GM23338 (cell line): Measurements from ENCODE around the gene RPS18. TPM values are rescaled to one million over a fixed set of nuclear protein-coding genes. Genes with fewer than 3 reads are reported as not detected.

Experiments
- ATAC-seq: fragments of 200-7000 bp; cut with Tn5 transposase; 3 replicates; pipeline ENCODE4 v1.9.1; 2020
- DNase-seq: peaks from one replicate; pipeline ENCODE4 v3.0.0-alpha.2; 2015; ENCODE audit warnings: low spot score
- H2AFZ ChIP-seq: fragments of 200-600 bp; sonication (generic); 2 replicates; pipeline ENCODE4 v1.8.0; 2016; ENCODE audit warnings: antibody characterized with exemption, mild to moderate bottlenecking, moderate library complexity
- H3F3A ChIP-seq: fragments of 200-600 bp; sonication (generic); replicated peaks from 2 replicates; pipeline ENCODE4 v1.8.0; 2017; ENCODE audit warnings: antibody characterized with exemption, mixed run types, low read depth
- H3K27ac ChIP-seq: fragments of 200-600 bp; sonication (generic); 2 replicates; pipeline ENCODE4 v1.6.1; 2016; ENCODE audit warnings: low read depth
- H3K27me3 ChIP-seq: fragments of 200-600 bp; sonication (generic); 2 replicates; pipeline ENCODE4 v1.8.0; 2016; ENCODE audit warnings: mild to moderate bottlenecking, mixed run types, moderate library complexity; ENCODE audit not compliant: insufficient read depth
- H3K36me3 ChIP-seq: fragments of 200-600 bp; sonication (generic); 2 replicates; pipeline ENCODE4 v1.8.0; 2016; ENCODE audit warnings: mild to moderate bottlenecking; ENCODE audit not compliant: insufficient read depth
- H3K4me1 ChIP-seq: fragments of 200-600 bp; sonication (generic); 2 replicates; pipeline ENCODE4 v1.8.0; 2016; ENCODE audit warnings: mild to moderate bottlenecking, moderate library complexity; ENCODE audit not compliant: insufficient read depth
- H3K4me2 ChIP-seq: fragments of 200-600 bp; sonication (generic); 2 replicates; pipeline ENCODE4 v1.7.1; 2017; ENCODE audit warnings: mixed run types
- H3K4me3 ChIP-seq: fragments of 200-600 bp; sonication (generic); 2 replicates; pipeline ENCODE4 v1.6.1; 2016; ENCODE audit warnings: mixed run types
- H3K79me2 ChIP-seq: fragments of 200-600 bp; sonication (generic); replicated peaks from 2 replicates; pipeline ENCODE4 v1.8.0; 2017; ENCODE audit warnings: mild to moderate bottlenecking; ENCODE audit not compliant: insufficient read depth
- H3K9me2 ChIP-seq: fragments of 200-600 bp; sonication (generic); 2 replicates; pipeline ENCODE4 v1.8.0; 2017; ENCODE audit not compliant: insufficient read depth
- H4K20me1 ChIP-seq: fragments of 200-600 bp; sonication (generic); replicated peaks from 2 replicates; pipeline ENCODE4 v1.8.0; 2017; ENCODE audit warnings: mild to moderate bottlenecking; ENCODE audit not compliant: insufficient read depth
- H3K27ac Mint-ChIP-seq: 2 replicates; pipeline ENCODE4 v1.8.0; 2020; ENCODE audit warnings: inconsistent platforms, mild to moderate bottlenecking, moderate library complexity, mixed read lengths
- H3K27me3 Mint-ChIP-seq: 3 replicates; pipeline ENCODE4 v1.8.0; 2022; ENCODE audit warnings: low read depth, mild to moderate bottlenecking, moderate library complexity, mixed read lengths, inconsistent platforms; ENCODE audit not compliant: insufficient read depth, poor library complexity
- H3K36me3 Mint-ChIP-seq: 3 replicates; pipeline ENCODE4 v1.8.0; 2021; ENCODE audit warnings: low read depth, mild to moderate bottlenecking, inconsistent platforms, moderate library complexity, mixed read lengths
- H3K4me1 Mint-ChIP-seq: 3 replicates; pipeline ENCODE4 v1.8.0; 2020; ENCODE audit warnings: mild to moderate bottlenecking, inconsistent platforms, mixed read lengths
- H3K4me3 Mint-ChIP-seq: 3 replicates; pipeline ENCODE4 v1.8.0; 2021; ENCODE audit warnings: moderate library complexity, mild to moderate bottlenecking, inconsistent platforms, mixed read lengths
- H3K9me3 Mint-ChIP-seq: 3 replicates; pipeline ENCODE4 v1.8.0; 2020; ENCODE audit warnings: moderate library complexity, mild to moderate bottlenecking, inconsistent platforms, mixed read lengths
- CREB1 ChIP-seq: fragments of 250-450 bp; sonication (Bioruptor Pico); IDR thresholded peaks from 2 replicates; pipeline ENCODE4 v1.5.0; 2020; ENCODE audit warnings: low read depth, mild to moderate bottlenecking, moderate library complexity
- CTCF ChIP-seq, 2 experiments: fragments of 200-600 bp in 1 of 2; sonication (generic) in 1 of 2; conservative IDR thresholded peaks; 2 replicates each; pipeline versions ENCODE4 v1.5.1 to v1.6.1; 2016 to 2017; ENCODE audit warnings: antibody characterized with exemption in 2 of 2, low read depth in 2 of 2, mild to moderate bottlenecking in 2 of 2, moderate library complexity in 1 of 2
- ETS1 ChIP-seq: IDR thresholded peaks from 2 replicates; pipeline ENCODE4 v1.6.1; 2016; ENCODE audit warnings: antibody characterized with exemption
- EZH2 ChIP-seq: fragments of 200-600 bp; sonication (generic); IDR thresholded peaks from one replicate; pipeline ENCODE4 v1.8.0; 2017; ENCODE audit warnings: antibody characterized with exemption, mild to moderate bottlenecking, low read depth; ENCODE audit not compliant: unreplicated experiment
- EZH2phosphoT487 ChIP-seq: fragments of 200-600 bp; sonication (generic); IDR thresholded peaks from one replicate; pipeline ENCODE4 v1.8.1; 2018; ENCODE audit warnings: antibody characterized with exemption; ENCODE audit not compliant: unreplicated experiment
- JUNB ChIP-seq: IDR thresholded peaks from one replicate; pipeline ENCODE4 v1.6.1; 2016; ENCODE audit warnings: antibody characterized with exemption; ENCODE audit not compliant: unreplicated experiment
- NANOG ChIP-seq: IDR thresholded peaks from 2 replicates; pipeline ENCODE4 v1.6.1; 2016; ENCODE audit warnings: antibody characterized with exemption, borderline replicate concordance
- POLR2AphosphoS5 ChIP-seq: IDR thresholded peaks from 2 replicates; pipeline ENCODE4 v1.6.1; 2016; ENCODE audit warnings: antibody characterized with exemption, low read depth
- STAT1 ChIP-seq: IDR thresholded peaks from one replicate; pipeline ENCODE4 v1.6.1; 2016; ENCODE audit warnings: antibody characterized with exemption; ENCODE audit not compliant: unreplicated experiment
- ZNF114 ChIP-seq: fragments of 250-450 bp; sonication (Bioruptor Pico); IDR thresholded peaks from 2 replicates; pipeline ENCODE4 v1.5.0; 2020; ENCODE audit warnings: mild to moderate bottlenecking, moderate library complexity
- ZNF331 ChIP-seq: fragments of 250-450 bp; sonication (Bioruptor Pico); IDR thresholded peaks from 2 replicates; pipeline ENCODE4 v1.5.0; 2020; ENCODE audit warnings: low read depth, mild to moderate bottlenecking, moderate library complexity
- polyA plus RNA-seq: library from polyadenylated mRNA; unstranded; fragments of >200 nt; fragmentation: Nextera tagmentation; extraction: Ambion mirVana; gene quantifications from 2 replicates; pipeline ENCODE4 v1.2.1, GENCODE V29; 2016
- total RNA-seq: library from RNA; depleted of rRNA; stranded (reverse); fragments of >200 nt; shearing (Covaris generic); gene quantifications from 2 replicates; pipeline ENCODE4 v1.2.3, GENCODE V29; 2014
- TF ChIP-seq, protein P1 (sequence below): IDR thresholded peaks from one replicate; pipeline ENCODE4 v1.6.1; 2018; ENCODE audit warnings: antibody characterized with exemption; ENCODE audit not compliant: unreplicated experiment
- TF ChIP-seq, protein P2 (sequence below): fragments of 250-450 bp; sonication (Bioruptor Pico); IDR thresholded peaks from 2 replicates; pipeline ENCODE4 v1.5.0; 2020; ENCODE audit warnings: mild to moderate bottlenecking, moderate library complexity

The RPS18 gene
- total and polyA plus RNA-seq, 2 experiments from 2014 or later: 2,133 to 4,776 TPM

DNA sequence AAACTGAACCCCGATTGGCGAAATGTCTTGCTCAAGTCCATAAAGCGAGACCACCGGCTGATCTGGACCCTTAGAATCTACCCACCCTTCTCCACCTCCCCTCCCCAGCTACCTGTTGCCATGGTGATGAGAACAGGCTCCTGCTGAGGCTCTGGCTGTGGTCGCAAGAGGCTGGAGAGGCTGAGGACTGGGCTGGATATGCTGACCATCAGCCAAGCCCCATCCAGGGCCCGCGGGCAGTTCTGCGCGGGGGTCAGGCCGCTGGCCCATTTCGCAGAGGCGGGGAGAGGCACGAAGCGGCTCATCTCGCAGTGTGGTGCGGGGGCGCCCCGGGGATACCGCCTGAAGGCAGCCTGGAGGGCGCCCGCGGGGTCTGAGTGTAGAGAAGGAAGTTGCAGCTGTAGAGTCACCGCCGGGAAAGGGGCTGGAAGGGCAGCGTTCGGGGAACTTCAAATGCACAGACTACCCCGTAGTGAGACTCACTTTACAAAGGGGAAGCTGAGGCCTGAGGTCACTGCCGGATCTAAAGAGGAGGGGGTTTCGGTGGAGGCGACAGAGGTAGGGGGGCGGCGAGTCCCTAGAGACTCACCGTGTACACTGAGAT lies 41.3 kb downstream of the RPS18 start:
- peaks cover 20% of the 10 kb centered on the region for H3K27me3 Mint-ChIP-seq
- Histone ChIP-seq H3K4me3 (peak overlapping the region; percentile 91), H3K4me1 (peaks cover 20% of the 10 kb centered on the region), H3K36me3 (no peaks in the 10 kb centered on the region), H3K27me3 (no peaks in the 10 kb centered on the region), H2AFZ (peak overlapping the region; percentile 80), H3K79me2 (0 out of 2 replicates have a peak, but pooled peaks cover 6% of the 10 kb centered on the region), H4K20me1 (no peaks in the 10 kb centered on the region; the same call in 1 of the 2 replicates), H3K27ac (no peak overlapping the region), H3K9me2 (no peaks in the 10 kb centered on the region), H3F3A (peaks cover 10% of the 10 kb centered on the region), H3K4me2 (peak overlapping the region; percentile 99)
- no peaks in the 10 kb centered on the region; the same call in 1 of the 3 replicates for H3K9me3 Mint-ChIP-seq
- peaks cover 35% of the 10 kb centered on the region for H3K4me1 Mint-ChIP-seq
- H3K36me3 Mint-ChIP-seq: peaks cover 3% of the 10 kb centered on the region; the same call in 2 of the 3 replicates
- peak overlapping the region; percentile 92 for H3K4me3 Mint-ChIP-seq
- DNase-seq: peak; percentile 75
- ATAC-seq: peak; percentile 8
- no peak for TF ChIP-seq POLR2AphosphoS5
- TF ChIP-seq EZH2: no peak
- TF ChIP-seq ZNF114 (CRISPR knock-in tag): no peak
- no peak for TF ChIP-seq CTCF (conservative IDR thresholded peaks at IDR 0.05; ENCODE audit: low read depth in 2 of 2)
- TF ChIP-seq CREB1 (CRISPR knock-in tag): no peak
- no peak for TF ChIP-seq NANOG
- no peak for TF ChIP-seq ETS1
- no peak for TF ChIP-seq EZH2phosphoT487
- TF ChIP-seq JUNB: no peak
- TF ChIP-seq, protein P1, sequence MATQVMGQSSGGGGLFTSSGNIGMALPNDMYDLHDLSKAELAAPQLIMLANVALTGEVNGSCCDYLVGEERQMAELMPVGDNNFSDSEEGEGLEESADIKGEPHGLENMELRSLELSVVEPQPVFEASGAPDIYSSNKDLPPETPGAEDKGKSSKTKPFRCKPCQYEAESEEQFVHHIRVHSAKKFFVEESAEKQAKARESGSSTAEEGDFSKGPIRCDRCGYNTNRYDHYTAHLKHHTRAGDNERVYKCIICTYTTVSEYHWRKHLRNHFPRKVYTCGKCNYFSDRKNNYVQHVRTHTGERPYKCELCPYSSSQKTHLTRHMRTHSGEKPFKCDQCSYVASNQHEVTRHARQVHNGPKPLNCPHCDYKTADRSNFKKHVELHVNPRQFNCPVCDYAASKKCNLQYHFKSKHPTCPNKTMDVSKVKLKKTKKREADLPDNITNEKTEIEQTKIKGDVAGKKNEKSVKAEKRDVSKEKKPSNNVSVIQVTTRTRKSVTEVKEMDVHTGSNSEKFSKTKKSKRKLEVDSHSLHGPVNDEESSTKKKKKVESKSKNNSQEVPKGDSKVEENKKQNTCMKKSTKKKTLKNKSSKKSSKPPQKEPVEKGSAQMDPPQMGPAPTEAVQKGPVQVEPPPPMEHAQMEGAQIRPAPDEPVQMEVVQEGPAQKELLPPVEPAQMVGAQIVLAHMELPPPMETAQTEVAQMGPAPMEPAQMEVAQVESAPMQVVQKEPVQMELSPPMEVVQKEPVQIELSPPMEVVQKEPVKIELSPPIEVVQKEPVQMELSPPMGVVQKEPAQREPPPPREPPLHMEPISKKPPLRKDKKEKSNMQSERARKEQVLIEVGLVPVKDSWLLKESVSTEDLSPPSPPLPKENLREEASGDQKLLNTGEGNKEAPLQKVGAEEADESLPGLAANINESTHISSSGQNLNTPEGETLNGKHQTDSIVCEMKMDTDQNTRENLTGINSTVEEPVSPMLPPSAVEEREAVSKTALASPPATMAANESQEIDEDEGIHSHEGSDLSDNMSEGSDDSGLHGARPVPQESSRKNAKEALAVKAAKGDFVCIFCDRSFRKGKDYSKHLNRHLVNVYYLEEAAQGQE: no peak
- TF ChIP-seq, protein P2, sequence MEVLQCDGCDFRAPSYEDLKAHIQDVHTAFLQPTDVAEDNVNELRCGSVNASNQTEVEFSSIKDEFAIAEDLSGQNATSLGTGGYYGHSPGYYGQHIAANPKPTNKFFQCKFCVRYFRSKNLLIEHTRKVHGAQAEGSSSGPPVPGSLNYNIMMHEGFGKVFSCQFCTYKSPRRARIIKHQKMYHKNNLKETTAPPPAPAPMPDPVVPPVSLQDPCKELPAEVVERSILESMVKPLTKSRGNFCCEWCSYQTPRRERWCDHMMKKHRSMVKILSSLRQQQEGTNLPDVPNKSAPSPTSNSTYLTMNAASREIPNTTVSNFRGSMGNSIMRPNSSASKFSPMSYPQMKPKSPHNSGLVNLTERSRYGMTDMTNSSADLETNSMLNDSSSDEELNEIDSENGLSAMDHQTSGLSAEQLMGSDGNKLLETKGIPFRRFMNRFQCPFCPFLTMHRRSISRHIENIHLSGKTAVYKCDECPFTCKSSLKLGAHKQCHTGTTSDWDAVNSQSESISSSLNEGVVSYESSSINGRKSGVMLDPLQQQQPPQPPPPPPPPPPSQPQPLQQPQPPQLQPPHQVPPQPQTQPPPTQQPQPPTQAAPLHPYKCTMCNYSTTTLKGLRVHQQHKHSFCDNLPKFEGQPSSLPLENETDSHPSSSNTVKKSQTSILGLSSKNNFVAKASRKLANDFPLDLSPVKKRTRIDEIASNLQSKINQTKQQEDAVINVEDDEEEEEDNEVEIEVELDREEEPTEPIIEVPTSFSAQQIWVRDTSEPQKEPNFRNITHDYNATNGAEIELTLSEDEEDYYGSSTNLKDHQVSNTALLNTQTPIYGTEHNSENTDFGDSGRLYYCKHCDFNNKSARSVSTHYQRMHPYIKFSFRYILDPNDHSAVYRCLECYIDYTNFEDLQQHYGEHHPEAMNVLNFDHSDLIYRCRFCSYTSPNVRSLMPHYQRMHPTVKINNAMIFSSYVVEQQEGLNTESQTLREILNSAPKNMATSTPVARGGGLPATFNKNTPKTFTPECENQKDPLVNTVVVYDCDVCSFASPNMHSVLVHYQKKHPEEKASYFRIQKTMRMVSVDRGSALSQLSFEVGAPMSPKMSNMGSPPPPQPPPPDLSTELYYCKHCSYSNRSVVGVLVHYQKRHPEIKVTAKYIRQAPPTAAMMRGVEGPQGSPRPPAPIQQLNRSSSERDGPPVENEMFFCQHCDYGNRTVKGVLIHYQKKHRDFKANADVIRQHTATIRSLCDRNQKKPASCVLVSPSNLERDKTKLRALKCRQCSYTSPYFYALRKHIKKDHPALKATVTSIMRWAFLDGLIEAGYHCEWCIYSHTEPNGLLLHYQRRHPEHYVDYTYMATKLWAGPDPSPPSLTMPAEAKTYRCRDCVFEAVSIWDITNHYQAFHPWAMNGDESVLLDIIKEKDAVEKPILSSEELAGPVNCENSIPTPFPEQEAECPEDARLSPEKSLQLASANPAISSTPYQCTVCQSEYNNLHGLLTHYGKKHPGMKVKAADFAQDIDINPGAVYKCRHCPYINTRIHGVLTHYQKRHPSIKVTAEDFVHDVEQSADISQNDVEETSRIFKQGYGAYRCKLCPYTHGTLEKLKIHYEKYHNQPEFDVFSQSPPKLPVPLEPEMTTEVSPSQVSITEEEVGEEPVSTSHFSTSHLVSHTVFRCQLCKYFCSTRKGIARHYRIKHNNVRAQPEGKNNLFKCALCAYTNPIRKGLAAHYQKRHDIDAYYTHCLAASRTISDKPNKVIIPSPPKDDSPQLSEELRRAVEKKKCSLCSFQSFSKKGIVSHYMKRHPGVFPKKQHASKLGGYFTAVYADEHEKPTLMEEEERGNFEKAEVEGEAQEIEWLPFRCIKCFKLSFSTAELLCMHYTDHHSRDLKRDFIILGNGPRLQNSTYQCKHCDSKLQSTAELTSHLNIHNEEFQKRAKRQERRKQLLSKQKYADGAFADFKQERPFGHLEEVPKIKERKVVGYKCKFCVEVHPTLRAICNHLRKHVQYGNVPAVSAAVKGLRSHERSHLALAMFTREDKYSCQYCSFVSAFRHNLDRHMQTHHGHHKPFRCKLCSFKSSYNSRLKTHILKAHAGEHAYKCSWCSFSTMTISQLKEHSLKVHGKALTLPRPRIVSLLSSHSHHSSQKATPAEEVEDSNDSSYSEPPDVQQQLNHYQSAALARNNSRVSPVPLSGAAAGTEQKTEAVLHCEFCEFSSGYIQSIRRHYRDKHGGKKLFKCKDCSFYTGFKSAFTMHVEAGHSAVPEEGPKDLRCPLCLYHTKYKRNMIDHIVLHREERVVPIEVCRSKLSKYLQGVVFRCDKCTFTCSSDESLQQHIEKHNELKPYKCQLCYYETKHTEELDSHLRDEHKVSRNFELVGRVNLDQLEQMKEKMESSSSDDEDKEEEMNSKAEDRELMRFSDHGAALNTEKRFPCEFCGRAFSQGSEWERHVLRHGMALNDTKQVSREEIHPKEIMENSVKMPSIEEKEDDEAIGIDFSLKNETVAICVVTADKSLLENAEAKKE (CRISPR knock-in tag): no peak
- no peak for TF ChIP-seq STAT1
- TF ChIP-seq ZNF331 (CRISPR knock-in tag): no peak
- H3K27ac Mint-ChIP-seq: no peak overlapping the region; the same call in 1 of the 2 replicates
